Endometrium (tissue), 2 donors: ENCODE data around the gene OR4Q3.
"Not testable (repeated sequence)": the region's sequence is repeated elsewhere in the genome, so short reads cannot be mapped to it uniquely, and the experiment has no call there.

Source experiments
- FAIRE-seq: peaks from 2 replicates; lab custom pipeline; 2012; peaks lifted over from hg19 to GRCh38; lab: Jason Lieb, UNC
- donor health status: control.
- donor health status: control.

Gene OR4Q3

GRCh38 chr14:19743256-19743655 is at the start of gene OR4Q3:
TSS of gene OR4Q3 (plus strand) at chr14:19743571.
- FAIRE-seq = no peak

- no peak for FAIRE-seq
Observed at GRCh38 chr14:19729359-19729758, 14.0 kb upstream of the OR4Q3 start.

GRCh38 chr14:19729763-19730162 is 13.6 kb upstream of the OR4Q3 start:
- no peak for FAIRE-seq

- not testable (repeated sequence) for FAIRE-seq
Observed at GRCh38 chr14:19733893-19734292, 9.5 kb upstream of the OR4Q3 start.

GRCh38 chr14:19752316-19752715 is 8.9 kb downstream of the OR4Q3 start:
- FAIRE-seq = not testable (repeated sequence)

GRCh38 chr14:19754172-19754571 is 10.8 kb downstream of the OR4Q3 start:
- no peak for FAIRE-seq

GRCh38 chr14:19771491-19771890 is 28.1 kb downstream of the OR4Q3 start:
- FAIRE-seq = not testable (repeated sequence)

- FAIRE-seq = no peak
Observed at GRCh38 chr14:19771895-19772430, 28.6 kb downstream of the OR4Q3 start.

GRCh38 chr14:19772454-19772853 is 29.1 kb downstream of the OR4Q3 start:
- FAIRE-seq = not testable (repeated sequence)

- not testable (repeated sequence) for FAIRE-seq
Observed at GRCh38 chr14:19773204-19773603, 29.8 kb downstream of the OR4Q3 start, which contains the start of gene OR4M1. TSS of gene OR4M1 (plus strand) at chr14:19773504. CDS start at chr14:19780323, 6,819 bp downstream.

- peak; percentile 85 for FAIRE-seq
Observed at GRCh38 chr14:19775587-19775986, 32.2 kb downstream of the OR4Q3 start.

GRCh38 chr14:19785848-19786247 is 42.5 kb downstream of the OR4Q3 start:
- FAIRE-seq = not testable (repeated sequence)

GRCh38 chr14:19787318-19787717 is 43.9 kb downstream of the OR4Q3 start:
- not testable (repeated sequence) for FAIRE-seq

- FAIRE-seq = not testable (repeated sequence)
Observed at GRCh38 chr14:19788150-19788549, 44.8 kb downstream of the OR4Q3 start.

- not testable (repeated sequence) for FAIRE-seq
Observed at GRCh38 chr14:19796520-19797108, 53.2 kb downstream of the OR4Q3 start.
